A673 (cell line): ENCODE measurements around the gene BET1. TPM values are rescaled to one million over a fixed set of nuclear protein-coding genes. Genes with fewer than 3 reads are reported as not detected.

ENCODE experiments used
- BruUV-seq: library from RNA; stranded (reverse); fragments of 400-500 nt; replicated peaks from 2 replicates; lab custom pipeline; 2021; lab: Mats Ljungman, UMichigan
- CTCF ChIA-PET: fragments of 300-600 bp; sonication (Branson Sonifier 250); formaldehyde crosslinking; loops from one replicate; lab custom pipeline; 2022; ENCODE audit warnings: antibody characterized with exemption; lab: Charles Lee
- POLR2A ChIA-PET: fragments of 300-600 bp; sonication (Branson Sonifier 250); formaldehyde crosslinking; loops from one replicate; lab custom pipeline; 2022; ENCODE audit warnings: antibody characterized with exemption; ENCODE audit not compliant: low non-redundant PET; lab: Charles Lee
- DNase-seq: peaks from one replicate; pipeline ENCODE4 v3.0.0-alpha.2; 2015; ENCODE audit warnings: low spot score
- H3K27ac ChIP-seq: fragments of 200-600 bp; sonication (generic); 2 replicates; pipeline ENCODE4 v1.5.1; 2016; ENCODE audit warnings: mixed run types, low read depth, mild to moderate bottlenecking, mixed read lengths, antibody characterized with exemption, low read length; ENCODE audit not compliant: poor library complexity, severe bottlenecking
- H3K27me3 ChIP-seq: fragments of 200-600 bp; sonication (generic); replicated peaks from 2 replicates; pipeline ENCODE4 v1.6.1; 2017; ENCODE audit warnings: mixed run types, low read depth, mild to moderate bottlenecking, mixed read lengths, antibody characterized with exemption, low read length; ENCODE audit not compliant: insufficient read depth, poor library complexity
- H3K36me3 ChIP-seq: fragments of 200-600 bp; sonication (generic); 2 replicates; pipeline ENCODE4 v1.6.1; 2016; ENCODE audit warnings: mixed run types, mild to moderate bottlenecking, mixed read lengths, antibody characterized with exemption, low read length; ENCODE audit not compliant: insufficient read depth, poor library complexity, severe bottlenecking
- H3K4me1 ChIP-seq: fragments of 200-600 bp; sonication (generic); 2 replicates; pipeline ENCODE4 v1.6.1; 2017; ENCODE audit warnings: mixed run types, mild to moderate bottlenecking, mixed read lengths, antibody characterized with exemption, low read length; ENCODE audit not compliant: insufficient read depth, poor library complexity, severe bottlenecking
- H3K4me3 ChIP-seq: fragments of 200-600 bp; sonication (generic); 2 replicates; pipeline ENCODE4 v1.5.1; 2016; ENCODE audit warnings: low read depth, mixed run types, mild to moderate bottlenecking, mixed read lengths, low read length; ENCODE audit not compliant: poor library complexity, severe bottlenecking
- H3K9me3 ChIP-seq: fragments of 200-600 bp; sonication (generic); 2 replicates; pipeline ENCODE4 v1.6.1; 2016; ENCODE audit warnings: mixed run types, low read depth, mild to moderate bottlenecking, mixed read lengths, antibody characterized with exemption, low read length; ENCODE audit not compliant: poor library complexity, severe bottlenecking
- EZH2 ChIP-seq: fragments of 200-600 bp; sonication (generic); IDR thresholded peaks from 2 replicates; pipeline ENCODE4 v1.6.1; 2017; ENCODE audit warnings: borderline replicate concordance, low read depth, mild to moderate bottlenecking, mixed read lengths, antibody characterized with exemption, low read length; ENCODE audit not compliant: poor library complexity, severe bottlenecking
- intact Hi-C: fragments of 100-400 bp; cut with micrococcal nuclease; formaldehyde crosslinking; loops from one replicate; pipeline ENCODE4 v1.10.0; 2022; ENCODE audit not compliant: unreplicated experiment
- total RNA-seq: library from RNA; stranded (reverse); gene quantifications from 2 replicates; pipeline ENCODE4 v1.2.3, GENCODE V29; 2021
- TF ChIP-seq, protein P1 (sequence below): fragments of 300-800, 200-600 bp; sonication (generic); conservative IDR thresholded peaks from 2 replicates; pipeline ENCODE4 v1.5.1; 2017; ENCODE audit warnings: low read depth, mild to moderate bottlenecking, antibody characterized with exemption, low read length, moderate library complexity, mixed read lengths

BET1 gene
- total RNA-seq, 1 experiment from 2014 or later = 19.2 TPM

DNA sequence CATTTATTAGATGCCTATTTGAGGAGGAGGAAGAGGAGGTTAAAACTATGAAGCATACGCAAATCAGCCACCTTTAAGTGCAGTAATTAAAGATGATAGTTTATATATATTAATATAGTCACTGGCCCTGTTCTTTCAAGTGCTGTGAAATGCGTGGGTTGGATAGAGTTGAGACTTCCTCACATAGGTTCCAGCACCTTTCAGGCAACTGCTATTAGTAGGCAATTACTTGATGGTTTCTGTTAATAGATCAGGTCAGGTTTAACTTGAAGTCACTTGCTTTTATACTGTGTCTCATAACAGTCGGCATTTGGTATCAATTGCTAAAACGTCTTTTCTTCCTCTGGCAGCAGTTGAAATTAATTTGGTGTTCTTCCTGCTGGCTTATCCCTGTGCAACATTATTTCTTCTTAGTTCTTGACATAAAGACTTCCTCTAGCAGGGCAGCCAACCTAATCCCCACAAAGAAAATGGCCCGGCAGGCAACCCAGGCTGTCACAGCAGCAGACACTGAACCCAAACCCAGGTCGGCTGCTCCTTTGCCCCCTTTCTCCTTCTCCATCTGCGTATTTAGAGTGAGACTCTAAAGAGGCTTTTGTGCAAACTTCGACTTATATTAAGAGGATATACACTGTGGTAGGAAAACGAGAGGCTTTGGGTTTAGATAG, 35.3 kb upstream of the BET1 start:
- Histone ChIP-seq H3K4me3 (no peak overlapping the region), H3K36me3 (no peaks in the 10 kb centered on the region), H3K27ac (no peak overlapping the region), H3K27me3 (no peaks in the 10 kb centered on the region), H3K4me1 (peaks cover 10% of the 10 kb centered on the region), H3K9me3 (no peaks in the 10 kb centered on the region)
- BruUV-seq = no TSS peak
- DNase-seq = peak; percentile 22
- intact Hi-C loops = no loop called here
- TF ChIP-seq, protein P1, sequence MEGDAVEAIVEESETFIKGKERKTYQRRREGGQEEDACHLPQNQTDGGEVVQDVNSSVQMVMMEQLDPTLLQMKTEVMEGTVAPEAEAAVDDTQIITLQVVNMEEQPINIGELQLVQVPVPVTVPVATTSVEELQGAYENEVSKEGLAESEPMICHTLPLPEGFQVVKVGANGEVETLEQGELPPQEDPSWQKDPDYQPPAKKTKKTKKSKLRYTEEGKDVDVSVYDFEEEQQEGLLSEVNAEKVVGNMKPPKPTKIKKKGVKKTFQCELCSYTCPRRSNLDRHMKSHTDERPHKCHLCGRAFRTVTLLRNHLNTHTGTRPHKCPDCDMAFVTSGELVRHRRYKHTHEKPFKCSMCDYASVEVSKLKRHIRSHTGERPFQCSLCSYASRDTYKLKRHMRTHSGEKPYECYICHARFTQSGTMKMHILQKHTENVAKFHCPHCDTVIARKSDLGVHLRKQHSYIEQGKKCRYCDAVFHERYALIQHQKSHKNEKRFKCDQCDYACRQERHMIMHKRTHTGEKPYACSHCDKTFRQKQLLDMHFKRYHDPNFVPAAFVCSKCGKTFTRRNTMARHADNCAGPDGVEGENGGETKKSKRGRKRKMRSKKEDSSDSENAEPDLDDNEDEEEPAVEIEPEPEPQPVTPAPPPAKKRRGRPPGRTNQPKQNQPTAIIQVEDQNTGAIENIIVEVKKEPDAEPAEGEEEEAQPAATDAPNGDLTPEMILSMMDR = no peak
- TF ChIP-seq EZH2 = no peak
- POLR2A ChIA-PET = no interaction called here
- CTCF ChIA-PET = no interaction called here

- ChIA-PET POLR2A (no interaction called here), CTCF (no interaction called here)
- Histone ChIP-seq H3K36me3 (no peaks in the 10 kb centered on the region), H3K27me3 (no peaks in the 10 kb centered on the region), H3K9me3 (no peaks in the 10 kb centered on the region), H3K4me3 (no peak overlapping the region), H3K27ac (no peak overlapping the region), H3K4me1 (no peaks in the 10 kb centered on the region)
- no peak for DNase-seq
- BruUV-seq = no TSS peak
- intact Hi-C loops = no loop called here
- no peak for TF ChIP-seq EZH2
- TF ChIP-seq, protein P1 = no peak
These were observed 27.7 kb upstream of the BET1 start for GRCh38 chr7:94031865-94032264.

- POLR2A ChIA-PET = no interaction called here
- CTCF ChIA-PET = no interaction called here
These were observed 26.5 kb upstream of the BET1 start for GRCh38 chr7:94030634-94031033.

More at GRCh38 chr7:94030634-94031033, 26.5 kb upstream of the BET1 start:
- H3K36me3 ChIP-seq = no peaks in the 10 kb centered on the region
- TF ChIP-seq EZH2 = no peak
- TF ChIP-seq, protein P1 = no peak
- no peak overlapping the region for H3K4me3 ChIP-seq
- H3K9me3 ChIP-seq = no peaks in the 10 kb centered on the region
- no peaks in the 10 kb centered on the region for H3K4me1 ChIP-seq
- H3K27me3 ChIP-seq = no peaks in the 10 kb centered on the region
- no TSS peak for BruUV-seq
- H3K27ac ChIP-seq = no peak overlapping the region
- intact Hi-C loops = no loop called here
- DNase-seq = no peak
